Glutamatergic neuron (in vitro differentiated cells): ENCODE measurements around the gene FOXO3. TPM values are rescaled to one million over a fixed set of nuclear protein-coding genes. Genes with fewer than 3 reads are reported as not detected.

Experiments
- DNase-seq: peaks from one replicate; pipeline ENCODE4 v3.0.0; 2022
- H3K27ac Mint-ChIP-seq: one replicate; pipeline ENCODE4 v1.8.0; 2020; ENCODE audit warnings: mild to moderate bottlenecking, mixed read lengths, inconsistent platforms; ENCODE audit not compliant: unreplicated experiment
- H3K27me3 Mint-ChIP-seq: one replicate; pipeline ENCODE4 v1.8.0; 2020; ENCODE audit warnings: mild to moderate bottlenecking, moderate library complexity, mixed read lengths, inconsistent platforms; ENCODE audit not compliant: unreplicated experiment
- H3K36me3 Mint-ChIP-seq: one replicate; pipeline ENCODE4 v1.8.0; 2020; ENCODE audit warnings: mild to moderate bottlenecking, mixed read lengths, inconsistent platforms; ENCODE audit not compliant: unreplicated experiment
- H3K4me1 Mint-ChIP-seq: one replicate; pipeline ENCODE4 v1.8.0; 2020; ENCODE audit warnings: mild to moderate bottlenecking, low read depth, mixed read lengths, inconsistent platforms; ENCODE audit not compliant: unreplicated experiment
- H3K4me3 Mint-ChIP-seq: one replicate; pipeline ENCODE4 v1.8.0; 2020; ENCODE audit warnings: mild to moderate bottlenecking, mixed read lengths, inconsistent platforms; ENCODE audit not compliant: unreplicated experiment
- H3K9me3 Mint-ChIP-seq: one replicate; pipeline ENCODE4 v1.8.0; 2020; ENCODE audit warnings: mild to moderate bottlenecking, moderate library complexity, mixed read lengths, inconsistent platforms; ENCODE audit not compliant: unreplicated experiment
- CTCF ChIP-seq: fragments of 200-600 bp; sonication (generic); IDR thresholded peaks from one replicate; pipeline ENCODE4 v1.5.0; 2021; ENCODE audit not compliant: partially characterized antibody, unreplicated experiment
- total RNA-seq: library from RNA; stranded (reverse); fragmentation: NEBNext Ultra II Directional; extraction: Animal tissue kit (Norgen Biotek cat#: 25700); gene quantifications from one replicate; pipeline ENCODE4 v1.2.1, GENCODE V29; 2021; ENCODE audit not compliant: unreplicated experiment

Gene FOXO3
- total RNA-seq, 1 donor from 2014 or later: 30.3 TPM

GRCh38 chr6:108549241-108549640 lies 11.5 kb upstream of the FOXO3 start:
- DNase-seq: no peak
- H3K9me3 Mint-ChIP-seq: no peaks in the 10 kb centered on the region
- H3K4me1 Mint-ChIP-seq: no peaks in the 10 kb centered on the region
- no peaks in the 10 kb centered on the region for H3K36me3 Mint-ChIP-seq
- no peak overlapping the region for H3K4me3 Mint-ChIP-seq
- H3K27me3 Mint-ChIP-seq: peaks cover 3% of the 10 kb centered on the region
- TF ChIP-seq CTCF: no peak
- no peak overlapping the region for H3K27ac Mint-ChIP-seq

- no peaks in the 10 kb centered on the region for H3K4me1 Mint-ChIP-seq
- no peak for DNase-seq
- no peaks in the 10 kb centered on the region for H3K9me3 Mint-ChIP-seq
- no peaks in the 10 kb centered on the region for H3K36me3 Mint-ChIP-seq
- H3K4me3 Mint-ChIP-seq: no peak overlapping the region
- peaks cover 3% of the 10 kb centered on the region for H3K27me3 Mint-ChIP-seq
- no peak overlapping the region for H3K27ac Mint-ChIP-seq
- no peak for TF ChIP-seq CTCF
Observed at GRCh38 chr6:108549741-108550140, 11.0 kb upstream of the FOXO3 start.

GRCh38 chr6:108550256-108550655 lies 10.5 kb upstream of the FOXO3 start:
- Mint-ChIP-seq H3K4me3 (no peak overlapping the region), H3K36me3 (no peaks in the 10 kb centered on the region), H3K9me3 (no peaks in the 10 kb centered on the region), H3K27ac (no peak overlapping the region), H3K27me3 (peaks cover 3% of the 10 kb centered on the region), H3K4me1 (no peaks in the 10 kb centered on the region)
- TF ChIP-seq CTCF: no peak
- DNase-seq: no peak

GRCh38 chr6:108555399-108556052 lies 5.2 kb upstream of the FOXO3 start:
- no peak overlapping the region for H3K4me3 Mint-ChIP-seq
- no peak for TF ChIP-seq CTCF
- H3K27me3 Mint-ChIP-seq: peaks cover 15% of the 10 kb centered on the region
- H3K27ac Mint-ChIP-seq: no peak overlapping the region
- peaks cover 7% of the 10 kb centered on the region for H3K4me1 Mint-ChIP-seq
- DNase-seq: no peak
- H3K36me3 Mint-ChIP-seq: no peaks in the 10 kb centered on the region
- peaks cover 6% of the 10 kb centered on the region for H3K9me3 Mint-ChIP-seq

- TF ChIP-seq CTCF: no peak
- Mint-ChIP-seq H3K36me3 (no peaks in the 10 kb centered on the region), H3K27me3 (peaks cover 15% of the 10 kb centered on the region), H3K4me3 (no peak overlapping the region), H3K4me1 (peaks cover 7% of the 10 kb centered on the region), H3K27ac (no peak overlapping the region), H3K9me3 (peaks cover 6% of the 10 kb centered on the region)
- DNase-seq: no peak
Observed at GRCh38 chr6:108556250-108556649, 4.5 kb upstream of the FOXO3 start.
